Liver (tissue), 3 donors: Measurements from ENCODE around the gene ZMYND8.

ENCODE experiments used
- JUND ChIP-seq, 2 donors: IDR thresholded peaks; 2 replicates each; pipeline ENCODE4 v1.6.1; 2016; ENCODE audit warnings: antibody characterized with exemption in 2 of 2
- YY1 ChIP-seq: IDR thresholded peaks from 2 replicates; pipeline ENCODE4 v1.6.1; 2016; ENCODE audit warnings: antibody characterized with exemption, mild to moderate bottlenecking
- TF ChIP-seq, protein P1 (sequence below): fragments of 150-350 bp; IDR thresholded peaks from 2 replicates; pipeline ENCODE4 v1.5.1; 2017; ENCODE audit warnings: improper control_type of control experiment, low read depth, low read length; ENCODE audit not compliant: missing input control
- TF ChIP-seq, protein P2 (sequence below): IDR thresholded peaks from 2 replicates; pipeline ENCODE4 v1.6.1; 2016; ENCODE audit warnings: antibody characterized with exemption
- TF ChIP-seq, protein P3 (sequence below): IDR thresholded peaks from 2 replicates; pipeline ENCODE4 v1.6.1; 2016; ENCODE audit warnings: antibody characterized with exemption, mild to moderate bottlenecking
- donor health status: healthy.
- donor health status: healthy.

DNA sequence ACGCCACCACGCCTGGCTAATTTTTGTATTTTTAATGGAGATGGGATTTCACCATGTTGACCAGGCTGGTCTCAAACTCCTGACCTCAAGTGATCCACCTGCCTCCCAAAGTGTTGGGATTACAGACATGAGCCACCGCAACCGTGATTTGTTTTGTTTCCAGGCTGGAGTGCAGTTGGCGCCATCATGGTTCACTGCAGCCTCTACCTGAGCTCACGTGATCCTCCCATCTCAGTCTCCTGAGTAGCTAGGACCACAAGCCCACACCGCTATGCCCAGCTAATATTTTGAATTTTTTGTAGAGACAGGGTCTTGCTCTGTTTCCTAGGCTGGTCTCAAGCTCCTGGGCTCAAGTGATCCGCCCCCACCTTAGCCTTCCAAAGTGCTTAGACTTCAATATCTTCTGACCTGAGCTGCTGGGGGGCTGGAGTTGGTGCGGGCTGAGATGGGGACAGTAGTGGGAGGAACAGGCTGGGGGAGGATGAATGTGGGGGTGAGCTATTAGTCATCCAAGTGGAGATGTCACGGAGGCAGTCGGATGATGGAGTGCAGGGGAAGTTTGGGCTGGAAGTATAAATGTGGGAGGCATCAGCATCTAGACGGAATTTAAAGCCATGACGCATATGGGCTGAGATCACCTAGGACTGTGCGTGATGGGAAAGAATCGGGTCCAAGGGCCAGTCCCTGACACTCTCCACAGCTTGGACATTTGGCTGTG is 23.1 kb upstream of the ZMYND8 start:
- TF ChIP-seq, protein P1, sequence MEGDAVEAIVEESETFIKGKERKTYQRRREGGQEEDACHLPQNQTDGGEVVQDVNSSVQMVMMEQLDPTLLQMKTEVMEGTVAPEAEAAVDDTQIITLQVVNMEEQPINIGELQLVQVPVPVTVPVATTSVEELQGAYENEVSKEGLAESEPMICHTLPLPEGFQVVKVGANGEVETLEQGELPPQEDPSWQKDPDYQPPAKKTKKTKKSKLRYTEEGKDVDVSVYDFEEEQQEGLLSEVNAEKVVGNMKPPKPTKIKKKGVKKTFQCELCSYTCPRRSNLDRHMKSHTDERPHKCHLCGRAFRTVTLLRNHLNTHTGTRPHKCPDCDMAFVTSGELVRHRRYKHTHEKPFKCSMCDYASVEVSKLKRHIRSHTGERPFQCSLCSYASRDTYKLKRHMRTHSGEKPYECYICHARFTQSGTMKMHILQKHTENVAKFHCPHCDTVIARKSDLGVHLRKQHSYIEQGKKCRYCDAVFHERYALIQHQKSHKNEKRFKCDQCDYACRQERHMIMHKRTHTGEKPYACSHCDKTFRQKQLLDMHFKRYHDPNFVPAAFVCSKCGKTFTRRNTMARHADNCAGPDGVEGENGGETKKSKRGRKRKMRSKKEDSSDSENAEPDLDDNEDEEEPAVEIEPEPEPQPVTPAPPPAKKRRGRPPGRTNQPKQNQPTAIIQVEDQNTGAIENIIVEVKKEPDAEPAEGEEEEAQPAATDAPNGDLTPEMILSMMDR, result no peak
- TF ChIP-seq JUND (IDR thresholded peaks at IDR 0.05) (no peak), YY1 (no peak)
- TF ChIP-seq, protein P2, sequence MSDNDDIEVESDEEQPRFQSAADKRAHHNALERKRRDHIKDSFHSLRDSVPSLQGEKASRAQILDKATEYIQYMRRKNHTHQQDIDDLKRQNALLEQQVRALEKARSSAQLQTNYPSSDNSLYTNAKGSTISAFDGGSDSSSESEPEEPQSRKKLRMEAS, result no peak
- TF ChIP-seq, protein P3, sequence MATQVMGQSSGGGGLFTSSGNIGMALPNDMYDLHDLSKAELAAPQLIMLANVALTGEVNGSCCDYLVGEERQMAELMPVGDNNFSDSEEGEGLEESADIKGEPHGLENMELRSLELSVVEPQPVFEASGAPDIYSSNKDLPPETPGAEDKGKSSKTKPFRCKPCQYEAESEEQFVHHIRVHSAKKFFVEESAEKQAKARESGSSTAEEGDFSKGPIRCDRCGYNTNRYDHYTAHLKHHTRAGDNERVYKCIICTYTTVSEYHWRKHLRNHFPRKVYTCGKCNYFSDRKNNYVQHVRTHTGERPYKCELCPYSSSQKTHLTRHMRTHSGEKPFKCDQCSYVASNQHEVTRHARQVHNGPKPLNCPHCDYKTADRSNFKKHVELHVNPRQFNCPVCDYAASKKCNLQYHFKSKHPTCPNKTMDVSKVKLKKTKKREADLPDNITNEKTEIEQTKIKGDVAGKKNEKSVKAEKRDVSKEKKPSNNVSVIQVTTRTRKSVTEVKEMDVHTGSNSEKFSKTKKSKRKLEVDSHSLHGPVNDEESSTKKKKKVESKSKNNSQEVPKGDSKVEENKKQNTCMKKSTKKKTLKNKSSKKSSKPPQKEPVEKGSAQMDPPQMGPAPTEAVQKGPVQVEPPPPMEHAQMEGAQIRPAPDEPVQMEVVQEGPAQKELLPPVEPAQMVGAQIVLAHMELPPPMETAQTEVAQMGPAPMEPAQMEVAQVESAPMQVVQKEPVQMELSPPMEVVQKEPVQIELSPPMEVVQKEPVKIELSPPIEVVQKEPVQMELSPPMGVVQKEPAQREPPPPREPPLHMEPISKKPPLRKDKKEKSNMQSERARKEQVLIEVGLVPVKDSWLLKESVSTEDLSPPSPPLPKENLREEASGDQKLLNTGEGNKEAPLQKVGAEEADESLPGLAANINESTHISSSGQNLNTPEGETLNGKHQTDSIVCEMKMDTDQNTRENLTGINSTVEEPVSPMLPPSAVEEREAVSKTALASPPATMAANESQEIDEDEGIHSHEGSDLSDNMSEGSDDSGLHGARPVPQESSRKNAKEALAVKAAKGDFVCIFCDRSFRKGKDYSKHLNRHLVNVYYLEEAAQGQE, result no peak
